HepG2 (cell line): Measurements from ENCODE around the gene ZFP36L2. TPM values are rescaled to one million over a fixed set of nuclear protein-coding genes. Genes with fewer than 3 reads are reported as not detected.
A peak's percentile ranks its signal among the peaks of the same experiment; 100 is the strongest.

Source experiments
- ATAC-seq: fragments of 200-7000 bp; cut with Tn5 transposase; 3 replicates; pipeline ENCODE4 v1.9.1; 2020; ENCODE audit warnings: mild to moderate bottlenecking, moderate library complexity
- BruUV-seq: library from RNA; stranded (reverse); fragments of 400-500 nt; replicated peaks from 2 replicates; lab custom pipeline; 2021; lab: Mats Ljungman, UMichigan
- CTCF ChIA-PET: fragments of 300-600 bp; formaldehyde crosslinking; extraction: SDS; loops from one replicate; lab custom pipeline; 2021; ENCODE audit warnings: low total read pairs, inconsistent platforms, low intra/inter-chr PET ratio; lab: Yijun Ruan, JAX
- POLR2A ChIA-PET: fragments of 350-600 bp; sonication (Branson Sonifier 250); formaldehyde crosslinking; loops from one replicate; lab custom pipeline; 2020; ENCODE audit warnings: antibody characterized with exemption, inconsistent platforms; lab: Yijun Ruan, JAX
- DNase-seq: peaks from one replicate; pipeline ENCODE4 v3.0.0-alpha.2; 2015; ENCODE audit warnings: low spot score
- FAIRE-seq: peaks from 3 replicates; lab custom pipeline; 2011; peaks lifted over from hg19 to GRCh38; lab: Jason Lieb, UNC
- H2AFZ ChIP-seq: one replicate; pipeline ENCODE4 v1.6.1; 2011; ENCODE audit warnings: low read length, inconsistent platforms
- H3K27ac ChIP-seq: fragments of 300-600 bp; 3 replicates; pipeline ENCODE4 v1.8.0; 2011; ENCODE audit warnings: mixed run types, mild to moderate bottlenecking, mixed read lengths, low read length, inconsistent platforms; ENCODE audit not compliant: insufficient read depth; ENCODE audit errors: extremely low read length
- H3K27me3 ChIP-seq, 2 experiments: fragments of 200-600 bp in 1 of 2; 2 replicates in 1 of 2; 3 replicates in 1 of 2; pipeline versions ENCODE4 v1.6.0 to v1.8.0; 2011; ENCODE audit warnings: low read length in 2 of 2, mild to moderate bottlenecking in 2 of 2, moderate library complexity in 2 of 2, inconsistent platforms in 1 of 2; ENCODE audit not compliant: insufficient read depth in 2 of 2, control insufficient read depth in 1 of 2
- H3K36me3 ChIP-seq, 2 experiments: fragments of 200-600 bp in 1 of 2; replicated peaks in 1 of 2; 2 replicates in 1 of 2; 3 replicates in 1 of 2; pipeline versions ENCODE4 v1.5.1 to v1.8.0; 2011; ENCODE audit warnings: low read length in 2 of 2, inconsistent platforms in 1 of 2; ENCODE audit not compliant: insufficient read depth in 2 of 2, control insufficient read depth in 1 of 2
- H3K4me1 ChIP-seq: 2 replicates; pipeline ENCODE4 v1.5.1; 2012; ENCODE audit warnings: low read length, inconsistent platforms; ENCODE audit not compliant: insufficient read depth
- H3K4me2 ChIP-seq: 2 replicates; pipeline ENCODE4 v1.6.0; 2011; ENCODE audit warnings: low read depth, low read length, inconsistent platforms
- H3K4me3 ChIP-seq, 3 experiments: fragments of 200-600 bp in 1 of 3; sonication (generic), shearing (Covaris generic) in 1 of 3; replicated peaks in 1 of 3; 2 replicates each; pipeline ENCODE4 v1.5.1; 2011 to 2016; ENCODE audit warnings: low read length in 3 of 3, inconsistent platforms in 2 of 3, low read depth in 2 of 3, mild to moderate bottlenecking in 2 of 3, control low read depth in 1 of 3, mixed read lengths in 1 of 3; ENCODE audit not compliant: insufficient read depth in 1 of 3
- H3K79me2 ChIP-seq: one replicate; pipeline ENCODE4 v1.6.1; 2011; ENCODE audit warnings: low read length, inconsistent platforms; ENCODE audit not compliant: insufficient read depth
- H3K9ac ChIP-seq: 2 replicates; pipeline ENCODE4 v1.6.0; 2011; ENCODE audit warnings: mild to moderate bottlenecking, low read depth, low read length, inconsistent platforms; ENCODE audit not compliant: insufficient read depth
- H3K9me3 ChIP-seq: 2 replicates; pipeline ENCODE4 v1.5.1; 2012; ENCODE audit warnings: mild to moderate bottlenecking, low read length
- H4K20me1 ChIP-seq: 2 replicates; pipeline ENCODE4 v1.6.0; 2011; ENCODE audit warnings: inconsistent platforms, mild to moderate bottlenecking, low read length, moderate library complexity; ENCODE audit not compliant: insufficient read depth
- ATAD3A ChIP-seq: sonication (generic); formaldehyde crosslinking; IDR thresholded peaks from 2 replicates; pipeline ENCODE4 v1.4.0; 2020; ENCODE audit warnings: missing genetic modification reagents
- HDAC6 ChIP-seq: fragments of 200-600 bp; sonication (generic); IDR thresholded peaks from 2 replicates; pipeline ENCODE4 v1.7.0; 2017; ENCODE audit warnings: mild to moderate bottlenecking, antibody characterized with exemption, low read length, low read depth
- HOXA7 ChIP-seq: sonication (generic); formaldehyde crosslinking; IDR thresholded peaks from 2 replicates; pipeline ENCODE4 v1.8.1; 2022; ENCODE audit warnings: mild to moderate bottlenecking, missing genetic modification reagents, moderate library complexity
- ISX ChIP-seq: sonication (generic); formaldehyde crosslinking; conservative IDR thresholded peaks from 2 replicates; pipeline ENCODE4 v1.5.0; 2020; ENCODE audit warnings: missing genetic modification reagents
- KDM4B ChIP-seq: sonication (generic); formaldehyde crosslinking; IDR thresholded peaks from 2 replicates; pipeline ENCODE4 v1.4.0; 2020; ENCODE audit warnings: missing genetic modification reagents
- MIER2 ChIP-seq: IDR thresholded peaks from 2 replicates; pipeline ENCODE4 v1.6.1; 2016; ENCODE audit warnings: missing biosample characterization, missing genetic modification reagents
- NPAS2 ChIP-seq: sonication (generic); formaldehyde crosslinking; IDR thresholded peaks from 2 replicates; pipeline ENCODE4 v1.8.0; 2022; ENCODE audit warnings: mild to moderate bottlenecking, missing genetic modification reagents, borderline replicate concordance
- PTBP1 ChIP-seq: fragments of 200-400 bp; formaldehyde crosslinking; IDR thresholded peaks from 2 replicates; pipeline ENCODE4 v1.6.1; 2018; ENCODE audit warnings: low read length, low read depth; ENCODE audit not compliant: poor library complexity, severe bottlenecking
- RNF2 ChIP-seq: fragments of 450-650 bp; conservative IDR thresholded peaks from 2 replicates; pipeline ENCODE4 v1.6.1; 2016; ENCODE audit warnings: low read depth
- SCMH1 ChIP-seq: sonication (generic); formaldehyde crosslinking; IDR thresholded peaks from 2 replicates; pipeline ENCODE4 v1.9.0; 2021; ENCODE audit warnings: missing genetic modification reagents, mild to moderate bottlenecking, borderline replicate concordance
- TOPORS ChIP-seq: sonication (generic); formaldehyde crosslinking; IDR thresholded peaks from 2 replicates; pipeline ENCODE4 v1.8.0; 2023; ENCODE audit warnings: mild to moderate bottlenecking, missing genetic modification reagents
- ZMYM3 ChIP-seq: sonication (generic); formaldehyde crosslinking; IDR thresholded peaks from 2 replicates; pipeline ENCODE4 v1.5.1; 2020; ENCODE audit warnings: mild to moderate bottlenecking, missing genetic modification reagents
- ZNF205 ChIP-seq: IDR thresholded peaks from 2 replicates; pipeline ENCODE4 v1.6.1; 2018; ENCODE audit warnings: missing biosample characterization, missing genetic modification reagents
- ZNF546 ChIP-seq: sonication (generic); formaldehyde crosslinking; conservative IDR thresholded peaks from 2 replicates; pipeline ENCODE4 v1.8.1; 2023; ENCODE audit warnings: mild to moderate bottlenecking, missing genetic modification reagents
- ZNF562 ChIP-seq: sonication (generic); formaldehyde crosslinking; IDR thresholded peaks from 2 replicates; pipeline ENCODE4 v1.8.0; 2022; ENCODE audit warnings: missing genetic modification reagents, borderline replicate concordance
- ZNF709 ChIP-seq: sonication (generic); formaldehyde crosslinking; IDR thresholded peaks from 2 replicates; pipeline ENCODE4 v1.5.0; 2020; ENCODE audit warnings: mild to moderate bottlenecking, missing genetic modification reagents
- ZNF749 ChIP-seq: sonication (generic); formaldehyde crosslinking; IDR thresholded peaks from 2 replicates; pipeline ENCODE4 v1.8.0; 2022; ENCODE audit warnings: mild to moderate bottlenecking, missing genetic modification reagents, moderate library complexity, borderline replicate concordance
- ZNF773 ChIP-seq: sonication (generic); formaldehyde crosslinking; IDR thresholded peaks from 2 replicates; pipeline ENCODE4 v1.4.0; 2020; ENCODE audit warnings: missing genetic modification reagents, borderline replicate concordance
- ZNF841 ChIP-seq: sonication (generic); formaldehyde crosslinking; IDR thresholded peaks from 2 replicates; pipeline ENCODE4 v1.8.1; 2023; ENCODE audit warnings: missing genetic modification reagents, borderline replicate concordance
- WGBS: methylation state at CpG from one replicate; pipeline ENCODE4 v1.1.6; 2017; ENCODE audit warnings: low lambda C conversion rate; 5-methylcytosine and 5-hydroxymethylcytosine counted together
- in situ Hi-C: cut with HindIII; loops from 2 replicates; pipeline ENCODE4 v1.10.0; 2017; ENCODE audit warnings: low pct_unique_long_range_greater_than_20kb; ENCODE audit not compliant: extremely low pct_ligation_motif_present
- intact Hi-C: fragments of 100-400 bp; cut with micrococcal nuclease; formaldehyde crosslinking; loops from one replicate; pipeline ENCODE4 v1.10.0; 2022; ENCODE audit not compliant: unreplicated experiment
- polyA plus RNA-seq, 8 experiments: library from polyadenylated mRNA; depleted of rRNA in 3 of 8; stranded (reverse) in 7 of 8; unstranded in 1 of 8; fragments of >200 nt; fragmentation: Illumina TruSeq in 4 of 8; extraction: Trizol in 4 of 8; gene quantifications; 2 replicates each; pipeline versions ENCODE4 v1.2.1 to v1.2.3, GENCODE V29; 2011 to 2016; ENCODE audit warnings: low read depth in 4 of 8, missing spikeins in 1 of 8, mixed read lengths in 1 of 8; ENCODE audit not compliant: insufficient read depth in 1 of 8
- total RNA-seq, 5 experiments: library from RNA; depleted of rRNA; stranded (reverse); fragments of >200 nt; fragmentation: Illumina TruSeq; extraction: Trizol; gene quantifications; 2 replicates each; pipeline ENCODE4 v1.2.3, GENCODE V29; 2016; ENCODE audit warnings: low read depth in 1 of 5
- TF ChIP-seq, protein P1 (sequence below): sonication (generic); formaldehyde crosslinking; IDR thresholded peaks from 2 replicates; pipeline ENCODE4 v1.4.0; 2020; ENCODE audit warnings: mild to moderate bottlenecking, missing genetic modification reagents, borderline replicate concordance

Gene ZFP36L2
- total and polyA plus RNA-seq, 2 of the 13 experiments (the other 11 are each of a cell fraction or from before 2014, with no cell fraction given) = 11.2 to 21.8 TPM

DNA sequence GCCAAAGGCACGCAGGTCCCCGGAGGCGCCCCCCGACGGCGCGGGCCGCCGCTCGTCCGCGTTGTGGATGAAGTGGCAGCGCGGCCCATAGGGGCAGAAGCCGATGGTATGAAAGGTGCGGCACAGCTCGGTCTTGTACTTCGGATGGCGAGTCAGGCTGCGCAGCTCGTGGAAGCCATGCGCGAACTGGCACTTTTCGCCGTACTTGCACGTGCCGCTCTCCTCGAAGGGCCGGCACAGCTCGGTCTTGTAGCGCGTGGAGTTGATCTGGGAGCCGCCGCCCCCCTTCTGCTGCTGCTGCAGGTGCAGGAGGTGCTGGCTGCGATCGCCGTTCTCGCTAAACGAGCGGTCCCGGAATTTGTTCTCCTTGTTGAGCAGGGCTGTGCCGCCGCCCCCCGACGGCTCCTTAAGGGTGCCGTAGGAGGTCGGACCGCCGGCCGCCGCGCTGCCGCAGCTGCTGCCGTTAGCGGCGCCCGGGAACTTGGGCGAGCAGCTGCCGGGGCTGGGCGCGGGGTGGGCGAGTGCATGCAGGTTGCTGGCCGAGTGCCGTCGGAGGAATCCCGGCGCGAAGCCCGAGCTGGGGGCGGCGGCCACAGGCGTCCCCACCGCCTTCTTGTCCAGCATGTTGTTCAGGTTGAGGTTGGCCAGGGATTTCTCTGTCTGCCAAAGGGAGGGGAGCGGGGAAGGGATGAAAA, 1.2 kb downstream of the ZFP36L2 start:
- Histone ChIP-seq H3K36me3 (peaks cover 3 to 13% of the 10 kb centered on the region in 2 experiments), H3K79me2 (peaks cover 58% of the 10 kb centered on the region), H2AFZ (no peak overlapping the region), H3K4me1 (peaks cover 54% of the 10 kb centered on the region), H3K27ac (peak overlapping the region; percentile 95), H4K20me1 (peaks cover 39% of the 10 kb centered on the region), H3K9ac (peak overlapping the region; percentile 96), H3K4me2 (peak overlapping the region; percentile 99), H3K9me3 (no peaks in the 10 kb centered on the region), H3K4me3 (peak overlapping the region; percentile 80 to 97 (median 89)), H3K27me3 (no peaks in the 10 kb centered on the region; a peak in 1 of 5 replicates)
- BruUV-seq = TSS peak; percentile 52
- ChIA-PET POLR2A (interaction anchor here (0.7 to 13.7 kb wide), 21 partner anchors 18 to 298 kb away, joined by 3 to 324 read pairs (median 5); no protein-coding TSS in a partner anchor), CTCF (interaction anchor here (1.8 kb wide), 1 partner anchor 56 kb away, joined by 6 read pairs; no protein-coding TSS in a partner anchor)
- FAIRE-seq = no peak
- intact Hi-C loops (loop anchor here (5.0 kb wide), 1 partner anchor 203 kb away; no protein-coding TSS in a partner anchor), in situ Hi-C loops (loop anchor here (5.0 to 10.0 kb wide), 6 partner anchors 60 to 398 kb away; no protein-coding TSS in a partner anchor)
- no peak for ATAC-seq
- no peak for DNase-seq
- WGBS = under 1% methylated on average over 24 of the region's 74 CpGs
- TF ChIP-seq MIER2 (CRISPR knock-in tag) (no peak), HOXA7 (CRISPR knock-in tag) (0 out of 2 replicates have a peak, but pooled peaks have one; percentile 85), PTBP1 (no peak), HDAC6 (no peak), TOPORS (CRISPR knock-in tag) (peak; percentile 90), ZMYM3 (CRISPR knock-in tag) (no peak), ZNF205 (no peak), ATAD3A (CRISPR knock-in tag) (no peak), ZNF749 (no peak), RNF2 (peak; percentile 57; the same call in 1 of the 2 replicates), ZNF773 (CRISPR knock-in tag) (no peak; the same call in 1 of the 2 replicates), NPAS2 (no peak), ZNF709 (CRISPR knock-in tag) (0 out of 2 replicates have a peak, but pooled peaks have one; percentile 0), SCMH1 (CRISPR knock-in tag) (no peak), ZNF841 (0 out of 2 replicates have a peak, but pooled peaks have one; percentile 37), KDM4B (0 out of 2 replicates have a peak, but pooled peaks have one; percentile 26), ZNF562 (no peak), ZNF546 (CRISPR knock-in tag) (peak; percentile 26; the same call in 1 of the 2 replicates), ISX (no peak; the same call in 1 of the 2 replicates)
- TF ChIP-seq, protein P1, sequence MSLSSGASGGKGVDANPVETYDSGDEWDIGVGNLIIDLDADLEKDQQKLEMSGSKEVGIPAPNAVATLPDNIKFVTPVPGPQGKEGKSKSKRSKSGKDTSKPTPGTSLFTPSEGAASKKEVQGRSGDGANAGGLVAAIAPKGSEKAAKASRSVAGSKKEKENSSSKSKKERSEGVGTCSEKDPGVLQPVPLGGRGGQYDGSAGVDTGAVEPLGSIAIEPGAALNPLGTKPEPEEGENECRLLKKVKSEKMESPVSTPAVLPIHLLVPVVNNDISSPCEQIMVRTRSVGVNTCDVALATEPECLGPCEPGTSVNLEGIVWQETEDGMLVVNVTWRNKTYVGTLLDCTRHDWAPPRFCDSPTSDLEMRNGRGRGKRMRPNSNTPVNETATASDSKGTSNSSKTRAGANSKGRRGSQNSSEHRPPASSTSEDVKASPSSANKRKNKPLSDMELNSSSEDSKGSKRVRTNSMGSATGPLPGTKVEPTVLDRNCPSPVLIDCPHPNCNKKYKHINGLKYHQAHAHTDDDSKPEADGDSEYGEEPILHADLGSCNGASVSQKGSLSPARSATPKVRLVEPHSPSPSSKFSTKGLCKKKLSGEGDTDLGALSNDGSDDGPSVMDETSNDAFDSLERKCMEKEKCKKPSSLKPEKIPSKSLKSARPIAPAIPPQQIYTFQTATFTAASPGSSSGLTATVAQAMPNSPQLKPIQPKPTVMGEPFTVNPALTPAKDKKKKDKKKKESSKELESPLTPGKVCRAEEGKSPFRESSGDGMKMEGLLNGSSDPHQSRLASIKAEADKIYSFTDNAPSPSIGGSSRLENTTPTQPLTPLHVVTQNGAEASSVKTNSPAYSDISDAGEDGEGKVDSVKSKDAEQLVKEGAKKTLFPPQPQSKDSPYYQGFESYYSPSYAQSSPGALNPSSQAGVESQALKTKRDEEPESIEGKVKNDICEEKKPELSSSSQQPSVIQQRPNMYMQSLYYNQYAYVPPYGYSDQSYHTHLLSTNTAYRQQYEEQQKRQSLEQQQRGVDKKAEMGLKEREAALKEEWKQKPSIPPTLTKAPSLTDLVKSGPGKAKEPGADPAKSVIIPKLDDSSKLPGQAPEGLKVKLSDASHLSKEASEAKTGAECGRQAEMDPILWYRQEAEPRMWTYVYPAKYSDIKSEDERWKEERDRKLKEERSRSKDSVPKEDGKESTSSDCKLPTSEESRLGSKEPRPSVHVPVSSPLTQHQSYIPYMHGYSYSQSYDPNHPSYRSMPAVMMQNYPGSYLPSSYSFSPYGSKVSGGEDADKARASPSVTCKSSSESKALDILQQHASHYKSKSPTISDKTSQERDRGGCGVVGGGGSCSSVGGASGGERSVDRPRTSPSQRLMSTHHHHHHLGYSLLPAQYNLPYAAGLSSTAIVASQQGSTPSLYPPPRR (CRISPR knock-in tag) = peak; percentile 26
